ENCODE results near the gene CUL2.
"Not testable (repeated sequence)": the region's sequence is repeated elsewhere in the genome, so short reads cannot be mapped to it uniquely, and the experiment has no call there.

Gene CUL2

DNA sequence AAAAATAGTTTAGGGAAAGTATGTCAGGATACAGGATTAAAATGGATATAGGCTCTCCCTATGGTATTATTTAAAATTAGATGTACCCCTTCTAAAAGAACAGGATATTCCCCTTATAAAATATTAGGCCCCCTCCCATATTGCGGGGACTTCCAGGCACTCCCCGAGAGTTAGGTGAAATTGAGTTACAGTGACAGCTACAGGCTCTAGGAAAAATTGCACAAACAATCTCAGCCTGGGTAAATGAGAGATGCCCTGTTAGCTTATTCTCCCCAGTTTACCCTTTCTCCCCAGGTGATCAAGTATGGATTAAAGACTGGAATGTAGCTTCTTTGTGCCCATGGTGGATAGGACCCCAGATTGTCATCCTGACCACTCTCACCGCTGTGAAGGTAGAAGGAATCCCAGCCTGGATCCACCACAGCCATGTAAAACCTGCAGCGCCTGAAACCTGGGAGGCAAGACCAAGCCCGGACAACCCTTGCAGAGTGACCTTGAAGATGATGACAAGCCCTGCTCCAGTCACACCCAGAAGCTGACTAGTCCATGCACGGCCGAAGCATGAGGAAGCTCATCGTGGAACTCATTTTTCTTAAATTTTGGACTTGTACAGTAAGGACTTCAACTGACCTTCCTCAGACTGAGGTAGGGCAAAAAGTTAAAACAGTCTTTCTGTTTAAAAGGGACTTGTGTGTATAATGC lies 115.6 kb downstream of the CUL2 start:
- DNase-seq: not testable (repeated sequence)

DNA sequence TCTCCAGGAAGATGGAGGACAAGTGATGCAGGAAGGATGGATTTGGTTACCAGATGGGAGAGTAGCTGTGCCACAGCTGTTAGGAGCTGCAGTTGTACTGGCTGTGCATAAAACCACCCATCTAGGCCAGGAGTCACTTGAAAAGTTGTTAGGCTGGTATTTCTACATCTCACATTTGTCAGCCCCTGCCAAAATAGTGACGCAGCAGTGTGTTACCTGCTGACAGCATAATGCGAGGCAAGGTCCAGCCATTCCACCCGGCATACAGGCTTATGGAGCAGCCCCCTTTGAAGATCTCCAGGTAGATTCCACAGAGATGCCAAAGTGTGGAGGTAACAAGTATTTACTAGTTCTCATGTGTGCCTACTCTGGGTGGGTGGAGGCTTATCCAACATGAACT lies 116.4 kb downstream of the CUL2 start:
- not testable (repeated sequence) for DNase-seq

DNA sequence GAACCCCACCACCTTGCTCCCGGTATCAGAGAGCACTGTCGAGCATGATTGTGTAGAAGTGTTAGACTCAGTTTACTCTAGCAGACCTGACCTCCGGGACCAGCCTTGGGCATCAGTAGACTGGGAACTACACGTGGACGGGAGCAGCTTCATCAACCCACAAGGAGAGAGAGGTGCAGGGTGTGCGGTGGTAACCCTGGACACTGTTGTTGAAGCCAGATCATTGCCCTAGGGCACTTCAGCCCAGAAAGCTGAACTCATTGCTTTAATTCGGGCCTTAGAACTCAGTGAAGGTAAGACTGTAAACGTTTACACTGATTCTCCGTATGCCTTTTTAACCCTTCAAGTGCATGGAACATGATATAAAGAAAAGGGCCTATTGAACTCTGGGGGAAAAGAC lies 117.0 kb downstream of the CUL2 start:
- not testable (repeated sequence) for DNase-seq

DNA sequence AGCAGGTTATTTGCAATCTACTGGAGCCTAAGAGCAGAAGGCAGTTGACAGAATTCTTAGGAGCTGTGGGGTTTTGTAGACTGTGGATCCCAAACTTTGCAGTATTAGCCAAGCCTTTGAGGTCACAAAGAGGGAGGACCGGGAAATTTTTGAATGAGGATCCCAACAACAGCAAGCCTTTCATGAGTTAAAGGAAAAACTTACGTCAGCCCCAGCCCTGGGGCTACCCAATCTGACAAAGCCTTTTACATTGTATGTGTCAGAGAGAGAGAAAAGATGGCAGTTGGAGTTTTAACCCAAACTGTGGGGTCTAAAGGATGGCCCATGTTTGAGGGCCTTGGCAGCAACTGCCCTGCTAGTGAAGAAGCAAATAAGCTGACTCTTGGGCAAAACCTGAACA lies 117.5 kb downstream of the CUL2 start:
- DNase-seq: not testable (repeated sequence)

DNA sequence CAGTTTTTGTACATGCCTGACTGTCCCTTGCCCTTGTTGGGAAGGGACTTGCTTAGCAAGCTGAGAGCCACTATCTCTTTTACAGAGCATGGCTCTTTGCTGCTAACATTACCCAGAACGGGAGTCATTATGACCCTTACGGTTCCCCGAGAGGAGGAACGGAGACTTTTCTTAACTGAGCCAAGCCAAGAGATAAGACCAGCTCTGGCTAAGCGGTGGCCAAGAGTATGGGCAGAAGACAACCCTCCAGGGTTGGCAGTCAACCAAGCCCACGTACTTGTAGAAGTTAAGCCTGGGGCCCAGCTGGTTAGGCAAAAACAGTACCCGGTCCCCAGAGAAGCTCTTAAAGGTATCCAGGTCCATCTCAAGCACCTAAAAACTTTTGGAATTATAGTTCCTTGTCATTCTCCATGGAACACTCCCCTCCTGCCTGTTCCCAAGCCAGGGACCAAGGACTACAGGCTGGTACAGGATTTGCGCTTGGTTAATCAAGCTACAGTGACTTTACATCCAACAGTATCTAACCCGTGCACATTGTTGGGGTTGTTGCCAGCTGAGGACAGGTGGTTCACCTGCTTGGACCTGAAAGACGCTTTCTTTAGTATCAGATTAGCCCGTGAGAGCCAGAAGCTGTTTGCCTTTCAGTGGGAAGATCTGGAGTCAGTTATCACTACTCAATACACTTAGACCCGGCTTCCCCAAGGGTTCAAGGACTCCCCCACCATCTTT lies 118.4 kb downstream of the CUL2 start:
- not testable (repeated sequence) for DNase-seq

DNA sequence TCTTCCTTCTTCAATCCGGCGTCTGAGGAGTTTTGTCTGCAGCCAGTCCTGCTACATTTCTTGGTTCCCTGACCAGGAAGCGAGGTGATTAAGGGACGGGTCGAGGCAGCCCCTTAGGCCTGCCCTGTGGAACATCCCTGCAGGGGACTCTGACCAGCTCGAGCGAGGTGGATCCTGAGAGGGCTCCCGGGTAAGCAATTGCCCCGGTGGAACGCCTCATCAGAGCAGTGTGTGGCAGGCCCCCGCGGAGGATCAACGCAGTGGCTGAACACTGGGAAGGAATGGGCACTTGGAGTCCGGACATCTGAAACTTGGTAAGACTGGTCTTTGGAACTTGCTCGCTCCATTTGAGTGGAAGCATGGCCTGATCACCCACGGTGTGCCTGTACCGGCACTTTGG lies 121.0 kb downstream of the CUL2 start:
- no peak for DNase-seq

DNA sequence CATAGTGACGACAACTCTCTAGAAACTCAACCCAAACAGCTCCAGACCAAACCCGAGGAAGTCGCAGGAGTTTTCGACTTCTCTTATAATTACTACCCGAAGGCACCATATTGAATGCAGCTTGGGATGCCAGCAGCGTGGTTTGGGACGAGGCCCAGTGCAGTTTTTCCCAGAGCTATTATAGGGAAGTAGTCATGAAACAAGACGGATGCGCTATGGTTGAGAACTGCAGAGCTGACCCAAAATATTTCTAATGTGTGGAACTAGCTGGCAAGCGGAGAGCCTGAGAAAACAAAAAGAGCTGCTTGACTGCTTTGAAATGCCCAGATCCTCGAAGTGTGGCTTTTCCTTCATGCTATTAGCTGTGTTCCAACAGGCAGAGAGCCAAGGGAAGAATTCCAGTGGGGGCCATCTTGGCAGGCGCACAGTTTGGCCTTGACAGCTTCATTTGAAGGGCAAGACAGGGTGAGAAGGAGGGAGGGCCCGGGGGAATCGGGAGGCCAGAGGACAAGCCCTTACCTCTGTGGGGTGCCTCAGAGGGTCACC lies 122.7 kb downstream of the CUL2 start:
- no peak for DNase-seq

DNA sequence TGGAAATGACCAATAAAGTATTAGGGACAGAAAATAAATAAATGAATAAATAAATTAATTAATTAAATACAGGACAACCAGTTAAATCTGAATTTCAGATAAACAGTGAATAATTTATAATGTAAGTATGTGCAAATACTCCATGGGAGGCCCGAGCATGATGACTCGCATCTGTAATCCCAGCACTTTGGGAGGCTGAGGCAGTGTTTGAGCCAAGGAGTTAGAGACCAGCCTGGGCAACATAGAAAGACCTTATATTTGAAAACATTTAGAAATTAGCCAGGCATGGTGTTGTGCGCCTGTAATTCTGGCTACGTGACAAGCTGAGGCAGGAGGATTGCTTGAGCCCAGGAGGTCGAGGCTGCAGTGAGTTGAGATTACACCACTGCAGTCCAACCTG lies 123.7 kb downstream of the CUL2 start:
- no peak for DNase-seq

DNA sequence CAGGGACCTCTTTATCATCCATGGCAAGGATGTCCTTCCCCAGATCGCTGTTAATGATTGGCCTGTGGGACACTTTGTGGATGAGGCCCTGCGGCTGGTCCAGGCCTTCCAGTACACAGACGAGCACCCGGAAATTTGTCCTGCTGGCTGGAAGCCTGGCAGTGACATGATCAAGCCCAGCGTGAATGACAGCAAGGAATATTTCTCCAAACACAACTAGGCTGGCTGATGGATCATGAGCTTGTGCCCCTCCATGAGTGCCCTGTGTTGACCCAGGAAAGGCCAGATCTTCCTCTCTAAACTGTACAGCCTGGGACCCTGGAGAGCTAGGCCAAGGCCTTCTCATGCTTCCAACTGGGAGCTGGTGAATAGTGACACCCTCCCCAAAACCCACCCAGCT lies 124.1 kb downstream of the CUL2 start:
- no peak for DNase-seq

DNA sequence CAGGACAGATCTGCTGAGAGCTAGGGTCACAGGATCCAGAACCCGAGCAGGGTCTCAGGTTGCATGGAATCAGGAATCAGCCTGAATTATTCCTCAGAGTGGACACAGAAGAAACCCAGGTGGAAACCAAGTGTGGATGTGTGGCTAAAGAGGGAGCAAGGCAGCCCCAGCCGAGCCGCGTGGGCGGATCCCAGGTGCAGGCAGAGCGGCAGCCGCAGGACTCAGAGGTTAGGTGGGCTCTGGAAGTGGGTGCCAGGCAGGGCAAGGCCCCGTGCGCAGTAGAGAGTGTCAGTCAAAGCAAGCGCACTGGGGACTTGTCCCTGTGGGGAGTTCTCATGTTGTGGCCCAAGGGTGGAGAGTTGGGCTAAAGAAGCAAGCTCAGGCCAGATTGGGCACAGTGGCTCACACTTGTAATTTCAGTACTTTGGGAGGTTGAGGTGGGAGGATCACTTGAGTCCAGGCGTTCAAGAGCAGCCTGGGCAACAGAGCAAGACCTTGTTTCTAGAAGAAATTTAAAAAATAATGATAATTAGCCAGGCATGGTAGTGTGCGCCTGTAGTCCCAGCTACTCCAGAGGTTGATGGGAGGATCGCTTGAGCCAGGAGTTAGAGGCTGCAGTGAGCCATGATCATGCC lies 125.9 kb downstream of the CUL2 start:
- no peak for DNase-seq

DNA sequence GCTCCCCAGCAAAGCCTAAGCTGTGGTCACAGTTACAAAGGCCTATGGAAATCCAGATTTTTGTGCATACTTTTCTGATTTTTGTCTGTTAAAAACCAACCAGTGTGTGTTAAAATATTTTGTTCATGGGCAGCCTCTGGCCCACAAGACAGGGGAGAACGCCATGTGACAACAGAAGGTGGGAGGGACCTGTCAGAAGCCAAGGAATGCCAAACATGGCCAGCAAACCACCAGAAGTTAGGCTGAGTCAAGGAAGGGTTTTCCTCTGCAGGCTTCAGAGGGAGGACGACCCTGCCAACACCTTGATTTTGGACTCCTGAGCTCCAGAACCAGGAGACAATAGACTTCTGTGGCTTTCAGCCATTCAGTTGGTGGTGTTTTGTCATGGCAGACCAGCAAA lies 127.3 kb downstream of the CUL2 start:
- no peak for DNase-seq

DNA sequence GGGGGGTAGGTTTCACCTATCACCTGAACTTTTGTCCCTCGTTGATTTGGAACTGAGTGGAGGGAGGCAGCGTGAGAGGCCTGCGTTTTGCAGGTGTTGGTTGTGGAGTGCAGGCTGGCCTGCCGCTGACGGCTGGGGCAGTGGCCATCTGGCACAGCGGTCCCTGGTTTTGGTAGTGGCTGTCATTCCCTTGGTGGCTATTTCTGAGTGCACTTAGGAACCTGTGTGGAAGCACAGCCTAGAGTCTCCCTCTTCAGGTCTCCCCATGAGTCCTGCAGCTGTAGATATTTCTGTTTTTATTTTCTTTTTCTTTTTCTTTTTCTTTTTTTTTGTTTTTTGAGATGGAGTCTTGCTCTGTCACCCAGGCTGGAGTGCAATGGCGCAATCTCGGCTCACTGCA lies 129.2 kb downstream of the CUL2 start:
- no peak for DNase-seq

DNA sequence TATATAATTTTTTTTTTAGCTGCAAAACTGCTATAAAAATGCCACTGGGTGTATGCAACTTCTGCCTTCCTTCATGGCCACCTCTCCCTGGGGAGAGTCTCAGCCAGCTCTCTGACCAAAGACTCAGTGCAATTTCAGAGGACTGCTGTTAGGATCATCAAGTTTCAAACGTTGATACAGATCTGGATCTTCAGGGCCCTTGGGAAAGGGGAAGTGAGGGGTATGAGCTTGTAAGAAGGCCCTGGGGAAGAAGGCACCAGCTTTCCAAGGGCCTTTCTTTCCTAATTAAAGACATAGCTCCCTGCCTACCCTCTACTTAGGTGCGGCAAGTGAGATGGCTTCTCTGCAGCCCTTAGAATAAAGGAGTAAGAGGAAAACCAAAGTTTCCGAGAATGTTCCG lies 130.4 kb downstream of the CUL2 start:
- no peak for DNase-seq

DNA sequence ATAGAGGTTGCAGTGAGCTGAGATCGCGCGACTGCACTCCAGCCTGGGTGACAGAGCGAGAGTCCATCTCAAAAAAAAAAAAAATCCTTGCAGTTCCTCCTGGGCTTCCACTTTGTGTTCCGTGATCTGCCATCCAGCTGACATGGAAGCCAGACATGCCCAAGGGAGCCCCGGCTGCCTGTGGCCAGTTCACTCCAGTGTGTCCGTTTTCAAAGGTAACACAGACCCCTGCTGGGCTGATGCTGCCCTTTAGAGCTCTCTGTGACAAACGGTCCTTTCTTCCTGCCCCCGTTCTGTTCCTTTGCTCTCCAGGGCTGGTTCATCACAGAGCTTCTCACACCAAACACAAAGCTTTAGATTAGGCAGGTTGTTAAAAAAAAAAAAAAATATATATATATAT lies 130.8 kb downstream of the CUL2 start:
- no peak for DNase-seq

Measured in activated CD4-positive, CD25-positive, alpha-beta regulatory T cell treated with anti-CD3 and anti-CD28 coated beads, Interleukin-2, amount 50 U/mL, for 72 hours (primary cell).